Measurements from ENCODE around the gene HLCS.

The HLCS gene

DNA sequence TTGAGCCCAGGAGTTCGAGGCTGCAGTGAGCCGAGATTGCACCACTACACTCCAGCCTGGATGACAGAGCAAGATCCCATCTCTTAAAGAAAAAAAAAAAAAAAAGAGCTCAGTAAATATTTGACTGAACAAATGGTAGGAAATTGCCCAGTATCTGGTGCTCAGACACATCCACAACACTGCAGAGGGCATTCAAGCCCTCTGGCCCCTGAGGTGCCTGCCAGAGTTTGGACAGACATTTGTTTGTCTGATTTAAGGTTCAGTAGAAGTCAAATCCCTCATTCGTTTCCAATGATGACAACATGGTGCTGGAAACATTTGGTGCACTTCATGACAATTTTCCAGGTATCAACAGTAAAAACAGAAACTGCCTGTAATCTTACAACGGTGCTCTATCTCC is 86.6 kb downstream of the HLCS start:
- no peak for DNase-seq

DNA sequence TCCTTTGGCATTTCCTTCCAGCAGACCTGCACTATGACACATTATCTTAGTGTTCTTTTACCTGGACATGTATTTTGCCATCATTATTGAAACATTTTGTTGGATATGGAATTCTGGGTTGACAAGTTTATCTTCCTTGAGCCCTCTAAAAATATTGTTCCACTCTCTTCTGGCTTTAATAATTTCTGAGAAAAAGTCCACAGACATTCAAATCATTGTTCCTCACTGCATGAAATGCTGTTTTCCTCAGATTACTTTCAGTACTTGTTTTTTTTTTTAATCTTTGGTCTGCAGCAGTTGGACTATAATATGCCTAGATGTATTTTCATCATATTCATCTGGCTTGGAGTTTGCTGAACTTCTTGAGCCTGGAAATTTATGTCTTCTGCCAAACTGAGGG is 88.7 kb downstream of the HLCS start:
- DNase-seq: no peak

DNA sequence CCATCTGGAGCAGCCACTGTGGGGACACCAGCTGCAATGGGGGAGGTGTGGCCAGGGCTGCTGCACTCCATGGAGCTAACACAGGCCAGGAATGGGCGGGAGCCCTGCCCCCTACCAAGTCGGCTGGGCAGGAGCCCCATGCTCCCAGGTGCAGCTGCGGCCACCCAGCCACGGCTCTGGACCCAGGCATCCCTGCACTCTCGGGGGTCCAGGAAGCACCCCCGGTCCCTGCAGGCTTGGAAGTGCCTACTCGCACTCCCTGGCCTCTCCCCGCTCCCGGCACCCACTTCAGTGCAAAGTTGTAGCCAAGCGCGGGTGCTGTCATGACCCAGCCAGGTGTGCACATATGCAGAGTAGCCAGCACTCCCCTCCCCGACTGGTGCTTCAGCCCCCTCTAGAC is 91.8 kb downstream of the HLCS start:
- no peak for DNase-seq

DNA sequence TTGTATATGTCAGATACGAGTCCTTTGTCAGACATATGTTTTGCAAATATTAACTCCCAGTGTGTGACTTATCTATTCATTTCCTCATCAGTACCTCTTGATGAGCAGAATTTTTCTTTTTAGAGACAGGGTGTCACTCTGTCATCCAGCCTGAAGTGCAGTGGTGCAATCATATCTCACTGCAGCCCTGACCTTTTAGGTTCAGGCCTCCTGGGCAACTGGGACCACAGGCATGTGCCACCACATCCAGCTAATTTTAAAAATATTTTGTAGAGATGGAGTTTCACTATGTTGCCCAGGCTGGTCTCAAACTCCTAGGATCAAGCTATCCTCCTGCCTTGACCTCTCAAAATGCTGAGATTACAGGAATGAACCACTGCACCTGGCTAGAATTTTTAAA is 93.0 kb downstream of the HLCS start:
- no peak for DNase-seq

GRCh38 chr21:36867291-36867905 is 99.1 kb downstream of the HLCS start:
- no peak for DNase-seq

GRCh38 chr21:36866419-36866818 is 100.0 kb downstream of the HLCS start:
- DNase-seq: no peak

DNA sequence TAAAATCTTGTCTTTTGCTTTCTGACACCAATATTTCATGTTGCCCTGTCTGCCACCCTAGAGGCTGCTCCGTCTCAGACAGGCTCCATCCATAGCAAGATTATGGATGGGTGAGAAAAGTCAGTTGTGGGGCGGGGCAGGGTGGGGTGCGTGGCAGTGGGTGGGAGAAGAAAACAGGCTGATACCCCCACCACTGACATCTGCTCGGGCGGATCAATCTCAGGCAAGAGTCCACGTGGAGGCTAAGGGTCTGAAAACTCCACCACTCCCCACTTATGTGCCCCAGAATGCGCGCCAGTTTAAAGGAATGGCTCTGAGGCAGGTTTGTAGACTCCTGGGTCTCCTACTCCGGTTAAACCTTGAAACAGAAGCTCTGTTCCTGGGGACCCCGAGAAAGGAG is 101.5 kb downstream of the HLCS start:
- no peak for DNase-seq

GRCh38 chr21:36863260-36863659 is 103.2 kb downstream of the HLCS start:
- no peak for DNase-seq

GRCh38 chr21:36861595-36862323 is 104.7 kb downstream of the HLCS start:
- no peak for DNase-seq

DNA sequence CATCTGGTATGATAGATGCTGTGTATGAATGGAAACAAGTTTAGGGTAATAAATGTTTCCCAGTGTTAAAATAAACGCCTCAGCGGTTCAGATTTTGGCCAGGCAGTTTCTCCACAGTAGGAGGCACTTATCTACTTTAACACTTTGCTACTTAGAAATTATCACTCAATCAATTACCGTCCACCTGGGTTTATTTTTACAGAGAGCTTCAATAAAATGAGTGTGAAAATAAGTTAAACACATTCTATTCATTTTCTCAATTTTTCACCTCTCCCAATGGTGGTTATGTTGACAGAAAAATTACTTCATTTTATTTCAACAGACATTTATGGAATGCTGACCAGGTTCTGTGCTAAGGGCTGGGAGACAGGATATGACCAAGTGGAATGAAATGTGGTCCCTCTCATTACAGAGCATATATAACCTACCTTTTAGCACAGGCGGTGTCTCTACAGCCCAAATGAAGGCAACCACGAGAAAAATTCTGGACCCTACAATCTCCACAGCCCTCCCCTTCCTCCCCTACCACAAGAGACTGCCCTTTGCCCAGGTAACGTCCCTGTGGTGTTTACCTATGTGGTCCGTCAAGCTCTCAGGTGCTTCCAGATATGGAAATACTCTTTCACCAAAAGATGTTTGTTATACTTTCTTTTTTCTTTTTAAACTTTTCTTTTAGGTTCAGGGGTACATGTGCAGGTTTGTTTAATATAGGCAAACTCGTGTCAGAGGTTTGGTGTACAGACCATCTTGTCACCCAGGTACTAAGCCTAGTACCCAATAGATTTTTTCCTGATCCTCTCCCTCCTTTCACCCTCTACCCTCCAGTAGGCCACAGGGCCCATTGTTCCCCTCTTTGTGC is 105.5 kb downstream of the HLCS start:
- DNase-seq: no peak

DNA sequence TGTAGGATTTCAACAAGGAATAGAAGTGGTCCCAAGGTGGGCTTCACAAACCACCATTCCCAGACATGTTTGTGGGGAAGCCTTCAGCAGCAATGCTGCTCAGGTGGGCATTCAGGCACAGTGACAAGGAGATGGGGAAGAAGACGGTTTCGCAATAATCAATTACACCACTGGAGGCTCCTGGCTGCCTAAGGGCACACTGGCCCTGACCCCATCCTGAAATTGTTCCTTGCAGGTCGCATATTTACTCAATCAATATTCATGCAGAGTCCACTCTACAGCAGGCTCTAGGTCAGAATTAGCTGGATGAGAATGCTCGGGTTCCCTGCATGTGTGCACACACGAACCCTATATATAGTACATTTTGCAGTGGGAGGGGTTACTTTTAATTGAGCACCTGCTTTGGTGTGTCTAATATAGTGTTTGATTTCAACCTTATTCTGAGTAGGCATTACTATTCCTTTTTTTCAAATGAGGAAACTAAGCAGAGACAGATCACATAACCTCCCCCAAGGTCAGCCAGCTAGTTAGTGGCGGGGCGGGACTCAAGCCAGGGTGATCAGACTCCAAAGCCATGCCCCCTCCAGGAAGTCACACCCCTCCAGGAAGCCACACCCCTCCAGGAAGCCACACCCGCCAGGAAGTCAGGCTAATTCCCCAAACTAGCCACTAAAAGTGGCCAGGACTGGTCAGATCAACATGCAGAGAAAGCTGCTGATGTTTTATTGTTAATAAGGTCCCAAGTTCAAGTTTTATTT is 106.5 kb downstream of the HLCS start:
- no peak for DNase-seq

- no peak for DNase-seq
These were observed 108.0 kb downstream of the HLCS start for GRCh38 chr21:36858320-36858957.

GRCh38 chr21:36856643-36857042 is 109.8 kb downstream of the HLCS start:
- no peak for DNase-seq

DNA sequence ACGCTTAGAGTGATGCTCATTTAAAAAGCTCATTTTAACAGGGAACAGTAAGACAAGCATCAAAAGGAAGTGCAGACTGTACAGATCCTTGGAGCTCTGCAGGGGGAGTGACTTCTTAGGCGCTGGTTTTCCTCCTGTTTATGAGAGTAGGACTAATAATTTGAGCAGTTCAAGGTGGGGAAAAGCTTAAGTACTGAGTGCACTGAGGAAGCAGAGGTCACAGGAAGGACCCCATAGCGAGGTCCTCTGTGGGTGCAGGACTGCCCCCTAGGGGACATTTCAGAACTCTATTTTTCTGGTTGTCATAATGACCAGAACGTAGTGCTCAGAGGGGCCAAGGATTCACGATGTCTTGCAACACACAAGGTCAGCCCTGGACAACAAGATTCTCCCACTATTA is 112.1 kb downstream of the HLCS start:
- no peak for DNase-seq

- no peak for DNase-seq
These were observed 113.6 kb downstream of the HLCS start for GRCh38 chr21:36852864-36853263.

DNA sequence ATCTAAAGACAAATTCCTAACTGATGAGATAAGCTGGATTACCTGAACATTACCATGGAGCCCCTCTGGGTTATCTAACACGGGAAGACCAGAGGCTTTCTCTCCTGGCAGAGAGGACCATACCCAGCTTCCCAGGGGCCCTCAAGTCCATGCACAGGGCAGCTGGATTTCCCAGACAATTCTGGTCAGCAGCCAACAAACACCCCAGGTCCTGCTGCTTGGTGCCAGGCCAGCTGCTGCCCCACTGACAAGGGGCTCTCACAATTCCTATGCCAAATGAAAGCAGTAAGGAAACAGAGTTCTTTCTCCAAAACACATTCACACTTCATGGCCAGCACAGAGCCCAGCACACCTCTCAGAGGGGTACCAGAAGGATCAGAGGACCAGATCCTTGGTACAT is 114.2 kb downstream of the HLCS start:
- DNase-seq: no peak

DNA sequence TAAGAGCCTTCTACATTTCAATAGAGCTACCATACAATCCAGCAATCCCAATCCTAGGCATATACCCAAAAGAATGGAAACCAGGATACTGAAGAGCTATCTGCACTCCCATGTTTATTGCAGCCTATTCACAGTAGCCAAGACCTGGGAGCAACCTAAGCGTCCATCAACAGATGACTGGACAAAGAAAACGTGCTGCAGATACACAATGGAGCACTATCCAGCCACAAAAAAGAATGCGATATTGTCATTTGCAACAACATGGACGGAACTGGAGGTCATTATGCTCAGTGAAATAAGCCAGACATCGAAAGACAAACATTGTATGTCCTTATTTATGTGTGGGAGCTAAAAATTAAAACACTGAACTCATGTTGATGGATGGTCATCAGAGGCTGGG is 115.3 kb downstream of the HLCS start:
- no peak for DNase-seq

DNA sequence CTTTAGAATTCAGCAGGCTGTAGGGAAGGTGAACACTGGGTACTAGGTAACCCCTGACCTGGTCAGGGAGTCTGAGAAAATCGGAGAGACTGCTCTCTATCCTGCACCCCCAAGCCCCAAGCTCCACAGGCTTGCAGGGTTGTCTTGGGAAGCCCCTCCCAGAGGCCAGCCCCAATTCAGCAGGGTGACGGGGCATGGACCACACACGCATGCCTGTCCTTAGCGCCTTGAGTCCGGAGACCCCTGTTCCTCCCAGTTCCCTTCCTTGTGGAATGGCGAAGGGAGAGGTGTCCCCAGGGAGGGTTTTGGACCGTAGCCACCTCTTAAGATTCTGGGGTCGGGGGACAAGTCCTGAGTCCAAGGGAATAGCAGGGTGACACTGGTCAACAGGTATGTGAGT is 116.1 kb downstream of the HLCS start:
- DNase-seq: no peak

DNA sequence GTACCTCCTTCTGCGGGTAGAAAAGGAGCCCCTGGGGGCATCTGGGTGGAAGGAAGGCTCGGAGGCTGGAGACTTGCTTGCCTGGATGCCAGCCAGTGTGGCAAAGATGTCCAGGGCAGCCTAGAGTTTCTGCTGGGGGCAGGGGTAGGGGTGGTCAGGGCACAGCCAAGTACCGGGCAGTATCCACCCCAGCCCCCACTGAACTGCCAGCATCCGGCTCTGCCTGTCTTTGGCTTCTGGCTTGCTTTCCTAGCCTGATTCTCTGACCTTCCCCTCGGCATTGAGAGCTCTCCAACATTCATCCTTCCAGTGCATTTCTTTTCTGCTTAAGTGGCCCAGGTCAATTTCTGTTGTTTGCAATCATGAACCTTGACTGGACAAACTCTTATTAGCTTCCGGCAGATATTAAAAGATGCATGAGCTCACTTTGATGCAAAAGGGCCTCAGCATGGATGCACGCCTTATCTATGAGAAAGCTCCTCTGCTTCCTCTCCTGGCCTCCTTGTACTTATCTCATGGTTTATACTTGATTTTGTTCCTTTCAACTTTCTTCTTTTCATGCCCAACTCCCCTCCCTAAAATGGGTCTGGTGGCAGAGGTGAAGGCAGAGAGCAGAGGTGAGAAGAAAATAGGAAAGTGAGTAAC is 116.9 kb downstream of the HLCS start:
- DNase-seq: no peak

- no peak for DNase-seq
These were observed 117.7 kb downstream of the HLCS start for GRCh38 chr21:36848730-36849274.

GRCh38 chr21:36847189-36847588 is 119.3 kb downstream of the HLCS start:
- DNase-seq: no peak

- no peak for DNase-seq
These were observed 119.8 kb downstream of the HLCS start for GRCh38 chr21:36846631-36847030.
